WERI-Rb-1 (cell line): ENCODE measurements around the gene CEBPA.

ENCODE experiments used
- DNase-seq: peaks from one replicate; pipeline ENCODE4 v3.0.0-alpha.2; 2020
- H3K27ac ChIP-seq: fragments of 250-450 bp; sonication (Bioruptor Pico); 2 replicates; pipeline ENCODE4 v1.5.1; 2020; ENCODE audit warnings: mild to moderate bottlenecking, moderate library complexity
- H3K27me3 ChIP-seq: fragments of 250-450 bp; sonication (Bioruptor Pico); 2 replicates; pipeline ENCODE4 v1.5.1; 2021; ENCODE audit warnings: mild to moderate bottlenecking, low read depth, moderate library complexity; ENCODE audit not compliant: insufficient read depth, severe bottlenecking
- H3K36me3 ChIP-seq: fragments of 250-450 bp; sonication (Bioruptor Pico); 2 replicates; pipeline ENCODE4 v1.5.1; 2020; ENCODE audit warnings: mild to moderate bottlenecking, moderate library complexity
- H3K4me3 ChIP-seq: 2 replicates; pipeline ENCODE4 v1.5.1; 2011; ENCODE audit warnings: low read depth, mild to moderate bottlenecking, control low read depth, low read length
- H3K9me3 ChIP-seq: fragments of 250-450 bp; sonication (Bioruptor Pico); 2 replicates; pipeline ENCODE4 v1.5.1; 2021; ENCODE audit warnings: mild to moderate bottlenecking, moderate library complexity; ENCODE audit not compliant: severe bottlenecking
- TF ChIP-seq, protein P1 (sequence below): IDR thresholded peaks from 2 replicates; pipeline ENCODE4 v1.5.1; 2011; ENCODE audit warnings: low read depth, mild to moderate bottlenecking, control low read depth, inconsistent platforms, low read length

CEBPA gene

DNA sequence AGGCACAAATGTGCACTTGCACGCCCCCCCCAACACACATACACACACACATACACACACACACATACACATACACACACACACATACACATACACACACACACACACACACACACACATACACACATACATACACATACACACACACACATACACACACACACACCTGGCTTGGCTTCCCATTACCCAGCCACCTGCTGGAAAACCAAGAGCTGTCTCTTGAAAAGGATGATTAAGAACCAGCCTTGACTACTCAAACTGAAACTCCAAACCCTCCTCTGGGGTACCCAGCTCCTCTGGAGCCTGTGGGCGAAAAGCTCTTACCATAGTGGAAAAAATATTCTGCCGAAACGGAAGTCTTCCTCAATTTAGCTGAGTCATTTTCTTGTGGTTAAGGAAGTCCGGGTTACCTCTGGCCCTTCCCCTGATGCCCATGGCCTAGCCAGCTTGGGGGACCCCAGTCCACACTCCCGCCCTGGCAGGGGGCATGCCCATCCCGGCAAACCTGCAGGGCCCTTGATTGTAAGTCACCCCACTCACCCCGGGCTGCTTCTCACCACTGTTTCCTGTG lies 21.9 kb downstream of the CEBPA start:
- H3K4me3 ChIP-seq = no peak overlapping the region
- H3K27ac ChIP-seq = no peak overlapping the region
- H3K9me3 ChIP-seq = no peaks in the 10 kb centered on the region
- no peaks in the 10 kb centered on the region for H3K36me3 ChIP-seq
- TF ChIP-seq, protein P1, sequence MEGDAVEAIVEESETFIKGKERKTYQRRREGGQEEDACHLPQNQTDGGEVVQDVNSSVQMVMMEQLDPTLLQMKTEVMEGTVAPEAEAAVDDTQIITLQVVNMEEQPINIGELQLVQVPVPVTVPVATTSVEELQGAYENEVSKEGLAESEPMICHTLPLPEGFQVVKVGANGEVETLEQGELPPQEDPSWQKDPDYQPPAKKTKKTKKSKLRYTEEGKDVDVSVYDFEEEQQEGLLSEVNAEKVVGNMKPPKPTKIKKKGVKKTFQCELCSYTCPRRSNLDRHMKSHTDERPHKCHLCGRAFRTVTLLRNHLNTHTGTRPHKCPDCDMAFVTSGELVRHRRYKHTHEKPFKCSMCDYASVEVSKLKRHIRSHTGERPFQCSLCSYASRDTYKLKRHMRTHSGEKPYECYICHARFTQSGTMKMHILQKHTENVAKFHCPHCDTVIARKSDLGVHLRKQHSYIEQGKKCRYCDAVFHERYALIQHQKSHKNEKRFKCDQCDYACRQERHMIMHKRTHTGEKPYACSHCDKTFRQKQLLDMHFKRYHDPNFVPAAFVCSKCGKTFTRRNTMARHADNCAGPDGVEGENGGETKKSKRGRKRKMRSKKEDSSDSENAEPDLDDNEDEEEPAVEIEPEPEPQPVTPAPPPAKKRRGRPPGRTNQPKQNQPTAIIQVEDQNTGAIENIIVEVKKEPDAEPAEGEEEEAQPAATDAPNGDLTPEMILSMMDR = no peak
- no peaks in the 10 kb centered on the region for H3K27me3 ChIP-seq
- DNase-seq = no peak

DNA sequence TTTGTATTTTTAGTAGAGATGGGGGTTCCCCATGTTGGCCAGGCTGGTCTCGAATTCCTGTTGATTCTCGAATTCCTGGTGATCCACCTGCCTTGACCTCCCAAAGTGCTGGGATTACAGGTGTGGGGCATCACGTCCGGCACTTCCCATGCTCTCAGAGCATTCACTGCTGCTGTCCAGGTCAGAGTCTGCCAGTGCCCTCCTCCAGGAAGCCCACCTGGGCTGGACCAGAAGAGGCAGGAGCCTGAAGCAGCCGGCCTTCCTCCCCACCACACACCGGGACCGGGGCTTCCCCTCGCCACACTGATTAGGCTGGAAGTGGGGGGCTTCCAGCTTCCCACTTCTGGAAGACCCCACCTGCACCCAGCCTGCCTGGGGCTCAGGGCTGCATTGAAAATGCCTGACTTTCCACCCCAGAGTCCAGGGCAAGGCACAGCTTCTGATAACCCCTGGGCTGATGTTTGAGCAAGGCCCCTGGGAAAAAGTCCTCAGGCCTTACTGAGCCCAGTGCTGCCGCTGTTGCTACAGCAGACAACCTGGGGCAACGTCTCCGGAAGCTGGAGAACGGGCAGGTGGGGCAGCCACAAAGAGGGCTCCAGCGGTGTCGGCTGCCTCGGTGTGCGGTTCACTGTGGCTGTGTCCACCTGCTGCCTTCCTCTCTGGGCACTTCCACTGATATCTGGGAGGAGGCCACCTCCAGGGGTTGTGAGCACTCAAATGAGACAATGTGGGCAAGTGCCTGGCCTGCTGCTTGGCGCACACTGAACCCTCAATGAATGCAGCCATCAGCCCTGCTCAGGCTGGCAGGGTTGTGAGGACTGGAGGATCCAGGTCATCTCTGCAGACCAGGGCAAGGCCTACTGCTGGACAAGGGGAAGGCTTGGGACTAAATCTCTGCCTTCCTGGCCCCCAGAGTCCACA lies 22.6 kb downstream of the CEBPA start:
- Histone ChIP-seq H3K27me3 (no peaks in the 10 kb centered on the region), H3K36me3 (no peaks in the 10 kb centered on the region), H3K4me3 (no peak overlapping the region), H3K9me3 (no peaks in the 10 kb centered on the region), H3K27ac (no peak overlapping the region)
- TF ChIP-seq, protein P1 = no peak
- no peak for DNase-seq

DNA sequence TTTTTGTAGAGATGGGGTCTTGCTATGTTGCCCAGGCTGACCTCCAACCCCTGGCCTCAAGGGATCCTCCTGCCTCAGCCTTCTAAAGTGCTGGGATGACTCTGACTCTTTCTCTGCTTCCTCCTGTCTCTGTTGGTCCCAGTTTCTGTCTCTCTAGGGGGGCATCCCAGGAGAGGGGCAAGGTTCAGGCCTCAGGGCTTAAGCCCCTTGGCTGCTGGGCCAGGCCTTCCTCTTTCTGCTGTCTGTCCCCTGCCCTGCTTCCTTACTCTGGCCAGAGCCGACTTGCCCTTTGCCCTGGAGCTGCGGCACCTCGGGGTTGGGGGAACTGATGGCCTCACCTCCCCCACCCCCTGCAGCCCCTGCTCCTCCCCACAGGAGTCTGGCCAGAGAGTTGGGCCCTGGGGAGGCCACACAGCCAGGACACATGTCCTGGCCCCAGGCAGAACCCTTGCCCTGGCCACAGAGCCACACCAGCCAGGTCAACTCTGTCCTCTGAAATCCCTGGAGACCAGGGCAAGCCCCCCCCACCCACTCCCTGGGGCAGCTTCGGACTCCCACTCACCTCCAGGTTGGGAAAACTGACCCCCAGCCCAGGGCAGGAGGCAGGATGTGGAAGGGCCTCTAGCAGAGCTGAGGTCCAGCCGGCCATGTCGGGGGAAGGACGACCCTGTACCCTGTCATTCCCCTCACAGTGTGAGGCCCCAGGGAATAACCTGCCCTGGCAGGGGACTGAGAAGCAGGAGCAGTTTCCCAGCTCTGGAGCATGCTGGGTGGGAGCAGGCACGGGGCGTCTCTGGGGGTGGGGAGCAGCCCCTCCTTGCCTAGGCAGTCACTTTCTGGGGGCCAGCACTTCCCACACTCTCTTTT lies 23.7 kb downstream of the CEBPA start:
- H3K4me3 ChIP-seq = no peak overlapping the region
- TF ChIP-seq, protein P1 = no peak
- no peaks in the 10 kb centered on the region for H3K27me3 ChIP-seq
- no peak for DNase-seq
- no peak overlapping the region for H3K27ac ChIP-seq
- H3K36me3 ChIP-seq = no peaks in the 10 kb centered on the region
- H3K9me3 ChIP-seq = no peaks in the 10 kb centered on the region

DNA sequence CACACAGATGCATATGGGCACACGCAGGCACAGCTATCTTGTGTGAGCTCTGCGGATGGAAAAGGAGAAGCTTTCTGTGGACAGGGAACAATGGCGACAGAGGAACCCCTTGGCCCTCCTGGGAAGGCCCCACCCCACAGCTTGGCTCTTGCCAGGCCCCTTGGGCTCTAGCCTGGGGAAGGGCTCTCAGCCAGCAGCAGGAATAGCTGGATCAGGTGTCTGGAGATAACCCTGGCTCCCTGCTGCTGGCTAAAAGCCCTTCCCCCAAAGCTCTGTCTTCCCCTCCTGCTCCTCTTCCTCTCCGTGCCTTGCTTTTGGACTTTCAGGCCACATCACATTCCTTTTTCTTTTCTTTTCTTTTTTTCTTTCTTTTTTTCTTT lies 24.3 kb downstream of the CEBPA start:
- Histone ChIP-seq H3K4me3 (no peak overlapping the region), H3K27ac (no peak overlapping the region), H3K9me3 (no peaks in the 10 kb centered on the region), H3K36me3 (no peaks in the 10 kb centered on the region), H3K27me3 (no peaks in the 10 kb centered on the region)
- TF ChIP-seq, protein P1 = no peak
- no peak for DNase-seq

DNA sequence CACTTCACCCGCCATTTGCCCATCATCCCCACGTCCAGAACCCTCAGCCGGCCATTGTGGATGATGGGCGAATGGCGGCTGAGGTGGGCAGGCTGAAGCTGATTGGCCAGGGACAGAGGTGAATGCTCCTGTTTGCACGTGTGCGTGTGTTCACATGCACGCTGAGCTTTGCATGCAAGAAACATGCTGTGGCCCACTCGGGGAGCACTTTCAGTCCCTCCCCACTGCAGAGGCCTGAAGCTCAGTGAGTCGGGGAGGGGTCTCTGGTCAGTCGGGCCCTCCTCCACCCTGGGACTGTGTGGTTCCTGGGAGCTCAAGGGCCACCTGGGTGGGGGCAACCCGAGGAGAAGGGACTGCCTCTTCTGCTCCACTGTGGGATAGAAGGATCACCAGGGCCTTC lies 24.9 kb downstream of the CEBPA start:
- Histone ChIP-seq H3K27ac (no peak overlapping the region), H3K36me3 (no peaks in the 10 kb centered on the region), H3K27me3 (no peaks in the 10 kb centered on the region), H3K9me3 (no peaks in the 10 kb centered on the region), H3K4me3 (no peak overlapping the region)
- TF ChIP-seq, protein P1 = no peak
- no peak for DNase-seq
